ENCODE measurements around the gene ETV6.

- TF ChIP-seq POLR2A (IDR thresholded peaks at IDR 0.05; ENCODE audit: low read length), result no peak
- no peak for TF ChIP-seq GATA1 (IDR thresholded peaks at IDR 0.05; ENCODE audit: low read depth, low read length)
These were observed 229.8 kb downstream of the ETV6 start for GRCh38 chr12:11879306-11879705.

Data from erythroblast (primary cell).